SK-N-SH (cell line): ENCODE measurements around the gene UBE3C. TPM values are rescaled to one million over a fixed set of nuclear protein-coding genes. Genes with fewer than 3 reads are reported as not detected.

Source experiments
- CTCF ChIA-PET: fragments of 300-600, 350-600 bp; formaldehyde crosslinking; extraction: SDS; loops from one replicate; lab custom pipeline; 2021; lab: Yijun Ruan, JAX
- POLR2A ChIA-PET: fragments of 350-600 bp; sonication (Branson Sonifier 250); formaldehyde crosslinking; extraction: SDS; loops from one replicate; lab custom pipeline; 2020; ENCODE audit warnings: antibody characterized with exemption, inconsistent platforms; lab: Yijun Ruan, JAX
- DNase-seq: peaks from one replicate; pipeline ENCODE4 v3.0.0; 2012
- H2AFZ ChIP-seq: fragments of 200-600 bp; sonication (generic); 2 replicates; pipeline ENCODE4 v1.8.1; 2016; ENCODE audit warnings: antibody characterized with exemption, mild to moderate bottlenecking, low read depth
- H3F3A ChIP-seq: fragments of 200-600 bp; sonication (generic); replicated peaks from 2 replicates; pipeline ENCODE3; 2016; ENCODE audit warnings: antibody characterized with exemption, mild to moderate bottlenecking; ENCODE audit not compliant: insufficient read depth
- H3K27ac ChIP-seq, 2 experiments: fragments of 200-500 bp in 1 of 2; fragments of 200-600 bp in 1 of 2; sonication (Bioruptor generic) in 1 of 2; sonication (generic), shearing (Covaris generic) in 1 of 2; 2 replicates each; pipeline versions ENCODE4 v1.5.1 to v1.6.1; 2014 to 2016; ENCODE audit warnings: low read depth in 2 of 2, inconsistent platforms in 1 of 2, low read length in 1 of 2, mild to moderate bottlenecking in 1 of 2, mixed read lengths in 1 of 2
- H3K27me3 ChIP-seq: fragments of 200-600 bp; sonication (generic), shearing (Covaris generic); 2 replicates; pipeline ENCODE4 v1.6.1; 2016; ENCODE audit warnings: mixed run types; ENCODE audit not compliant: insufficient read depth
- H3K36me3 ChIP-seq, 2 experiments: fragments of 200-500 bp in 1 of 2; fragments of 200-600 bp in 1 of 2; sonication (Bioruptor generic) in 1 of 2; sonication (generic) in 1 of 2; replicated peaks in 1 of 2; 2 replicates each; pipeline versions ENCODE3 to v1.5.1; 2014 to 2016; ENCODE audit warnings: low read length in 1 of 2, mild to moderate bottlenecking in 1 of 2; ENCODE audit not compliant: insufficient read depth in 2 of 2, control insufficient read depth in 1 of 2
- H3K4me1 ChIP-seq, 2 experiments: fragments of 200-500 bp in 1 of 2; fragments of 200-600 bp in 1 of 2; sonication (Bioruptor generic) in 1 of 2; sonication (generic), shearing (Covaris generic) in 1 of 2; 2 replicates each; pipeline versions ENCODE4 v1.5.1 to v1.6.1; 2014 to 2016; ENCODE audit warnings: low read depth in 1 of 2, low read length in 1 of 2, mixed run types in 1 of 2; ENCODE audit not compliant: insufficient read depth in 2 of 2, control insufficient read depth in 1 of 2
- H3K4me2 ChIP-seq: fragments of 200-600 bp; sonication (generic), shearing (Covaris generic); 2 replicates; pipeline ENCODE4 v1.6.1; 2017; ENCODE audit warnings: mixed run types
- H3K4me3 ChIP-seq, 2 experiments: fragments of 200-500 bp in 1 of 2; fragments of 200-600 bp in 1 of 2; sonication (Bioruptor generic) in 1 of 2; sonication (generic), shearing (Covaris generic) in 1 of 2; 2 replicates each; pipeline versions ENCODE4 v1.5.1 to v1.8.1; 2014 to 2016; ENCODE audit warnings: low read depth in 2 of 2, inconsistent platforms in 1 of 2, low read length in 1 of 2, mild to moderate bottlenecking in 1 of 2, mixed read lengths in 1 of 2, moderate library complexity in 1 of 2
- H3K79me2 ChIP-seq: fragments of 200-600 bp; sonication (generic); 2 replicates; pipeline ENCODE4 v1.8.1; 2017; ENCODE audit warnings: mild to moderate bottlenecking; ENCODE audit not compliant: insufficient read depth
- H3K9ac ChIP-seq: fragments of 200-600 bp; sonication (generic); 2 replicates; pipeline ENCODE4 v1.6.1; 2017; ENCODE audit warnings: mixed run types
- H3K9me2 ChIP-seq: fragments of 200-600 bp; sonication (generic); 2 replicates; pipeline ENCODE4 v1.6.1; 2017; ENCODE audit warnings: mixed run types
- H3K9me3 ChIP-seq: fragments of 200-600 bp; sonication (generic); 2 replicates; pipeline ENCODE4 v1.6.1; 2017; ENCODE audit warnings: mixed run types, mild to moderate bottlenecking, moderate library complexity
- H4K20me1 ChIP-seq: fragments of 200-600 bp; sonication (generic); 2 replicates; pipeline ENCODE4 v1.6.1; 2017; ENCODE audit warnings: mild to moderate bottlenecking, mixed run types; ENCODE audit not compliant: insufficient read depth
- CHD2 ChIP-seq: fragments of 150-350 bp; IDR thresholded peaks from 2 replicates; pipeline ENCODE4 v1.6.1; 2018; ENCODE audit warnings: low read length; ENCODE audit not compliant: partially characterized antibody
- ELF1 ChIP-seq: IDR thresholded peaks from 2 replicates; pipeline ENCODE4 v1.4.0; 2012
- GABPA ChIP-seq: IDR thresholded peaks from 2 replicates; pipeline ENCODE4 v1.4.0; 2012; ENCODE audit warnings: low read depth, mild to moderate bottlenecking
- IRF3 ChIP-seq: fragments of 150-350 bp; IDR thresholded peaks from 2 replicates; pipeline ENCODE4 v1.6.1; 2016; ENCODE audit warnings: mild to moderate bottlenecking, low read depth, low read length
- MXI1 ChIP-seq: IDR thresholded peaks from 2 replicates; pipeline ENCODE4 v1.6.1; 2012; ENCODE audit warnings: mild to moderate bottlenecking, low read depth, low read length, improper control_type of control experiment
- POLR2AphosphoS5 ChIP-seq: IDR thresholded peaks from 2 replicates; pipeline ENCODE4 v1.6.1; 2012; ENCODE audit warnings: low read depth, low read length
- RAD21 ChIP-seq: IDR thresholded peaks from 2 replicates; pipeline ENCODE4 v1.6.1; 2012; ENCODE audit warnings: mild to moderate bottlenecking, low read length
- RCOR1 ChIP-seq: fragments of 150-350 bp; IDR thresholded peaks from 2 replicates; pipeline ENCODE4 v1.6.1; 2017; ENCODE audit warnings: antibody characterized with exemption, low read length
- REST ChIP-seq: IDR thresholded peaks from 2 replicates; pipeline ENCODE4 v1.6.1; 2012; ENCODE audit warnings: mild to moderate bottlenecking, low read depth, low read length, moderate library complexity
- RFX5 ChIP-seq: IDR thresholded peaks from 2 replicates; pipeline ENCODE4 v1.6.1; 2012; ENCODE audit warnings: mild to moderate bottlenecking, improper control_type of control experiment, low read length
- SIN3A ChIP-seq: IDR thresholded peaks from 2 replicates; pipeline ENCODE4 v1.6.1; 2012; ENCODE audit warnings: low read depth, mild to moderate bottlenecking, low read length, moderate library complexity, borderline replicate concordance
- TEAD4 ChIP-seq: IDR thresholded peaks from 2 replicates; pipeline ENCODE4 v1.4.0; 2012; ENCODE audit warnings: mild to moderate bottlenecking, borderline replicate concordance; ENCODE audit not compliant: insufficient read depth
- USF2 ChIP-seq: fragments of 150-350 bp; IDR thresholded peaks from 2 replicates; pipeline ENCODE4 v1.6.1; 2017; ENCODE audit warnings: antibody characterized with exemption, low read length, low read depth, borderline replicate concordance
- YY1 ChIP-seq: IDR thresholded peaks from 2 replicates; pipeline ENCODE4 v1.4.0; 2012; ENCODE audit warnings: low read depth, mild to moderate bottlenecking
- WGBS: methylation state at CpG from one replicate; pipeline ENCODE4 v1.1.6; 2017; ENCODE audit warnings: low lambda C conversion rate; 5-methylcytosine and 5-hydroxymethylcytosine counted together
- polyA plus RNA-seq, 3 experiments: library from polyadenylated mRNA; depleted of rRNA; stranded (reverse); fragments of >200 nt; gene quantifications; 2 replicates each; pipeline ENCODE4 v1.2.3, GENCODE V29; 2012
- TF ChIP-seq, protein P1 (sequence below): IDR thresholded peaks from 2 replicates; pipeline ENCODE4 v1.4.0; 2012; ENCODE audit warnings: low read depth
- TF ChIP-seq, protein P2 (sequence below): fragments of 200-600 bp; sonication (generic); IDR thresholded peaks from 2 replicates; pipeline ENCODE4 v1.6.1; 2017; ENCODE audit warnings: antibody characterized with exemption, mild to moderate bottlenecking, moderate library complexity

Gene UBE3C
- polyA plus RNA-seq, 1 of the 3 experiments (the other 2 are of a cell fraction): 48.4 TPM

GRCh38 chr7:157139810-157140510, 1.2 kb downstream of the UBE3C start:
- DNase-seq: no peak
- Histone ChIP-seq H3K4me2 (peak overlapping the region; percentile 100), H3K27me3 (no peaks in the 10 kb centered on the region), H3K4me1 (peaks cover 11 to 27% of the 10 kb centered on the region in 2 experiments; a peak in 2 of 4 replicates), H3K9me3 (no peaks in the 10 kb centered on the region), H3K9ac (peak overlapping the region; percentile 81), H4K20me1 (peaks cover 56% of the 10 kb centered on the region), H3K27ac (peak overlapping the region; percentile 70 to 91; a peak in 3 of 4 replicates), H3K36me3 (peaks cover 14 to 26% of the 10 kb centered on the region in 2 experiments), H3K79me2 (peaks cover 59% of the 10 kb centered on the region), H3K4me3 (peak overlapping the region; percentile 82 to 93), H3K9me2 (no peaks in the 10 kb centered on the region), H3F3A (peaks cover 2% of the 10 kb centered on the region), H2AFZ (peak overlapping the region; percentile 68; the same call in 1 of the 2 replicates)
- POLR2A ChIA-PET: interaction anchor here (0.6 kb wide), 1 partner anchor 89 kb away, joined by 3 read pairs; no protein-coding TSS in a partner anchor
- WGBS: 26% methylated on average over 18 of the region's 19 CpGs
- CTCF ChIA-PET: interaction anchor here (0.9 to 3.7 kb wide), 3 partner anchors 11 to 133 kb away, joined by 3 to 11 read pairs (median 6); no protein-coding TSS in a partner anchor
- TF ChIP-seq REST (no peak), USF2 (no peak), SIN3A (no peak), MXI1 (peak; percentile 3; the same call in 1 of the 2 replicates), RFX5 (no peak)
- TF ChIP-seq, protein P1, sequence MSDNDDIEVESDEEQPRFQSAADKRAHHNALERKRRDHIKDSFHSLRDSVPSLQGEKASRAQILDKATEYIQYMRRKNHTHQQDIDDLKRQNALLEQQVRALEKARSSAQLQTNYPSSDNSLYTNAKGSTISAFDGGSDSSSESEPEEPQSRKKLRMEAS: peak; percentile 78
- TF ChIP-seq, all 33 proteins: peak for 2

DNA sequence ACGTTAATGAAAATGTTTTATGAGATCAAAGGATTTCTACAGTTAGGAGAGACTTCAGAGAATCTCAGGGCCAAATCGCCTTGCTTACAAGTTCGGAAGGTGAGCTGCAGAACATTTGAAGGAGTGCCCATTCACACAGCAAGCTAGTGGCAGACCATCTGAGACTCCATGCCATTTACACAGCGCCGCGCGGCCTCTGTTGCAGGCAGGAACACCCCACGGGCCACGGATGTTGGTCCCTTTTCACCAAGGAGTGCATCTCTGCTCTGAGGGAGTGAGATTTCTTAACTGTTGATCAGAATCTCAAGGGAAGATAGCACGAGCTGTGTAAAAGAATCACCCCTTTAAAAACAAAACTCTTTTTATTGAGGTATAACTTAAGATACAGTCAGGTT, 1.8 kb downstream of the UBE3C start:
- H3K27ac ChIP-seq: no peak overlapping the region
- H3K79me2 ChIP-seq: peaks cover 65% of the 10 kb centered on the region
- no peaks in the 10 kb centered on the region for H3K27me3 ChIP-seq
- H3K4me3 ChIP-seq: peak overlapping the region; percentile 82 to 93; a peak in 3 of 4 replicates
- ChIA-PET CTCF (interaction anchor here (0.7 to 3.7 kb wide), 4 partner anchors 10 to 191 kb away, joined by 4 to 11 read pairs (median 5); partner anchors contain the start of gene NOM1), POLR2A (interaction anchor here (0.6 kb wide), 1 partner anchor 89 kb away, joined by 3 read pairs; no protein-coding TSS in a partner anchor)
- H3K4me1 ChIP-seq: peaks cover 11 to 27% of the 10 kb centered on the region in 2 experiments; a peak in 2 of 4 replicates
- H3K36me3 ChIP-seq: peaks cover 18 to 26% of the 10 kb centered on the region in 2 experiments
- H3K9me3 ChIP-seq: no peaks in the 10 kb centered on the region
- peaks cover 62% of the 10 kb centered on the region for H4K20me1 ChIP-seq
- H2AFZ ChIP-seq: no peak overlapping the region
- DNase-seq: no peak
- H3F3A ChIP-seq: peaks cover 2% of the 10 kb centered on the region
- H3K9me2 ChIP-seq: no peaks in the 10 kb centered on the region
- WGBS: 89% methylated on average over 10 of the region's 10 CpGs
- H3K4me2 ChIP-seq: peak overlapping the region; percentile 100
- H3K9ac ChIP-seq: peak overlapping the region; percentile 81; the same call in 1 of the 2 replicates
- no peak for TF ChIP-seq TEAD4
- no peak for TF ChIP-seq POLR2AphosphoS5
- TF ChIP-seq, protein P2, sequence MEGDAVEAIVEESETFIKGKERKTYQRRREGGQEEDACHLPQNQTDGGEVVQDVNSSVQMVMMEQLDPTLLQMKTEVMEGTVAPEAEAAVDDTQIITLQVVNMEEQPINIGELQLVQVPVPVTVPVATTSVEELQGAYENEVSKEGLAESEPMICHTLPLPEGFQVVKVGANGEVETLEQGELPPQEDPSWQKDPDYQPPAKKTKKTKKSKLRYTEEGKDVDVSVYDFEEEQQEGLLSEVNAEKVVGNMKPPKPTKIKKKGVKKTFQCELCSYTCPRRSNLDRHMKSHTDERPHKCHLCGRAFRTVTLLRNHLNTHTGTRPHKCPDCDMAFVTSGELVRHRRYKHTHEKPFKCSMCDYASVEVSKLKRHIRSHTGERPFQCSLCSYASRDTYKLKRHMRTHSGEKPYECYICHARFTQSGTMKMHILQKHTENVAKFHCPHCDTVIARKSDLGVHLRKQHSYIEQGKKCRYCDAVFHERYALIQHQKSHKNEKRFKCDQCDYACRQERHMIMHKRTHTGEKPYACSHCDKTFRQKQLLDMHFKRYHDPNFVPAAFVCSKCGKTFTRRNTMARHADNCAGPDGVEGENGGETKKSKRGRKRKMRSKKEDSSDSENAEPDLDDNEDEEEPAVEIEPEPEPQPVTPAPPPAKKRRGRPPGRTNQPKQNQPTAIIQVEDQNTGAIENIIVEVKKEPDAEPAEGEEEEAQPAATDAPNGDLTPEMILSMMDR: no peak
- TF ChIP-seq RFX5: no peak
- no peak for TF ChIP-seq RAD21
- no peak for TF ChIP-seq MXI1
- TF ChIP-seq IRF3: no peak
- TF ChIP-seq RCOR1: no peak
- no peak for TF ChIP-seq GABPA
- no peak for TF ChIP-seq YY1
- no peak for TF ChIP-seq ELF1
- no peak for TF ChIP-seq CHD2
